CD4-positive, alpha-beta memory T cell (primary cell): ENCODE data around the gene HOXC9. TPM values are rescaled to one million over a fixed set of nuclear protein-coding genes. Genes with fewer than 3 reads are reported as not detected.
A peak's percentile ranks its signal among the peaks of the same experiment; 100 is the strongest.

ENCODE experiments used
- CTCF ChIA-PET: fragments of 350-600 bp; sonication (Branson Sonifier 250); formaldehyde crosslinking; loops from one replicate; lab custom pipeline; 2021; ENCODE audit warnings: inconsistent platforms; ENCODE audit not compliant: partially characterized antibody; lab: Charles Lee
- POLR2A ChIA-PET: fragments of 350-600 bp; sonication (Branson Sonifier 250); formaldehyde crosslinking; loops from one replicate; lab custom pipeline; 2021; ENCODE audit not compliant: partially characterized antibody; lab: Charles Lee
- DNase-seq, 5 donors: peaks; one replicate each; pipeline versions ENCODE4 v3.0.0 to v3.0.0-alpha.2; 2020 to 2022; ENCODE audit warnings: mixed read lengths in 1 of 5
- H3K27ac ChIP-seq: one replicate; pipeline ENCODE4 v1.7.0; 2013; ENCODE audit warnings: low read depth, low read length
- H3K27me3 ChIP-seq: 2 replicates; pipeline ENCODE4 v1.7.0; 2013; ENCODE audit warnings: mild to moderate bottlenecking, low read length, moderate library complexity; ENCODE audit not compliant: insufficient read depth
- H3K36me3 ChIP-seq: 2 replicates; pipeline ENCODE4 v1.7.0; 2013; ENCODE audit warnings: mild to moderate bottlenecking, low read length, moderate library complexity; ENCODE audit not compliant: insufficient read depth
- H3K4me1 ChIP-seq: 2 replicates; pipeline ENCODE4 v1.7.0; 2013; ENCODE audit warnings: mild to moderate bottlenecking, low read length, moderate library complexity; ENCODE audit not compliant: insufficient read depth
- H3K4me3 ChIP-seq, 2 donors: one replicate each; pipeline ENCODE4 v1.7.0; 2013; ENCODE audit warnings: low read length in 2 of 2, mild to moderate bottlenecking in 1 of 2
- H3K9me3 ChIP-seq, 2 donors: one replicate each; pipeline ENCODE4 v1.7.0; 2013; ENCODE audit warnings: low read length in 2 of 2, control low read depth in 1 of 2; ENCODE audit not compliant: control insufficient read depth in 1 of 2
- H3K27ac Mint-ChIP-seq, 7 donors: one replicate each; pipeline ENCODE4 v1.8.0; 2020 to 2021; ENCODE audit warnings: mixed read lengths in 7 of 7, mild to moderate bottlenecking in 6 of 7, inconsistent platforms in 3 of 7, moderate library complexity in 3 of 7
- H3K27me3 Mint-ChIP-seq, 2 donors: one replicate each; pipeline ENCODE4 v1.8.0; 2020 to 2021; ENCODE audit warnings: mixed read lengths in 2 of 2
- H3K36me3 Mint-ChIP-seq, 2 donors: one replicate each; pipeline ENCODE4 v1.8.0; 2020 to 2021; ENCODE audit warnings: mixed read lengths in 2 of 2, inconsistent platforms in 1 of 2, mild to moderate bottlenecking in 1 of 2
- H3K4me1 Mint-ChIP-seq, 4 donors: one replicate each; pipeline ENCODE4 v1.8.0; 2020 to 2021; ENCODE audit warnings: mixed read lengths in 4 of 4, mild to moderate bottlenecking in 1 of 4
- H3K4me3 Mint-ChIP-seq, 8 donors: one replicate each; pipeline ENCODE4 v1.8.0; 2020 to 2021; ENCODE audit warnings: mixed read lengths in 8 of 8, mild to moderate bottlenecking in 7 of 8, moderate library complexity in 6 of 8, inconsistent platforms in 3 of 8
- H3K9me3 Mint-ChIP-seq, 8 donors: one replicate each; pipeline ENCODE4 v1.8.0; 2020 to 2021; ENCODE audit warnings: mixed read lengths in 8 of 8, mild to moderate bottlenecking in 5 of 8, inconsistent platforms in 3 of 8, moderate library complexity in 1 of 8
- intact Hi-C: fragments of 100-400 bp; cut with micrococcal nuclease; formaldehyde crosslinking; loops from one replicate; pipeline ENCODE4 v1.15.1; 2023
- polyA plus RNA-seq, 2 donors: library from polyadenylated mRNA; unstranded; fragments of 300-500 nt; fragmentation: Illumina TruSeq; gene quantifications; one replicate each; pipeline ENCODE4 v1.2.3, GENCODE V29; 2021
- total RNA-seq, 2 experiments: library from RNA; stranded (reverse); gene quantifications; one replicate each; pipeline ENCODE4 v1.2.3, GENCODE V29; 2021

The HOXC9 gene
- total and polyA plus RNA-seq, 4 experiments from 2014 or later, result not detected

DNA sequence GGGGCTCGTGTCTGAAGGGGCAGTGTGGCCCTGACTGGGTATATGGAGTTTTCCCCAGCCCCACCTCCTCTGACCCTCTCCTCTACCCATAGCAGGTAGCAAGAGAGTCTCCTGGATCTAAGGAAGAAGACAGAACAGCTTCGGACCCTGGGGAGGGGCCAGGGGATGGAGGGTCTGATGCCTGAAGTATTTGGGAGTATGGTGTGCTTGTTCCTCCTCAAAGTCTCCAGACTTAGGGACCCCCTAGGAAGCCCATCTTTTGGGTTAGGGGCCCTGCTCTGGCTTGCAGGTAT, 8.2 kb downstream of the HOXC9 start:
- peaks cover 19% of the 10 kb centered on the region for H3K4me1 ChIP-seq
- intact Hi-C loops, result loop anchor here (5.0 kb wide), 1 partner anchor 369 kb away; no protein-coding TSS in a partner anchor
- no peak overlapping the region for H3K4me3 ChIP-seq
- DNase-seq, result no peak
- no peaks in the 10 kb centered on the region for H3K36me3 ChIP-seq
- peaks cover 16 to 52% (median 30%) of the 10 kb centered on the region in 4 donors for H3K4me1 Mint-ChIP-seq
- peaks cover 67 to 84% of the 10 kb centered on the region in 2 donors for H3K27me3 Mint-ChIP-seq
- peak overlapping the region in 3 of 8 donors; percentile 30 to 68 (median 51) for H3K4me3 Mint-ChIP-seq
- ChIA-PET CTCF (interaction anchor here (1.0 to 6.9 kb wide), 8 partner anchors 8 to 207 kb away, joined by 3 to 109 read pairs (median 19); partner anchors contain the start of genes HOXC5 and SMUG1), POLR2A (interaction anchor here (1.0 to 4.2 kb wide), 4 partner anchors 9 to 193 kb away, joined by 5 to 19 read pairs (median 6); partner anchors contain the start of gene SMUG1)
- H3K27me3 ChIP-seq, result peaks cover 75% of the 10 kb centered on the region
- no peak overlapping the region for H3K27ac ChIP-seq
- H3K27ac Mint-ChIP-seq, result no peak overlapping the region
- H3K9me3 Mint-ChIP-seq, result peaks cover 0 to 2% (median 0%) of the 10 kb centered on the region in 8 donors
- H3K9me3 ChIP-seq, result no peaks in the 10 kb centered on the region
- H3K36me3 Mint-ChIP-seq, result no peaks in the 10 kb centered on the region

GRCh38 chr12:54009171-54010052, 9.5 kb downstream of the HOXC9 start:
- H3K27me3 Mint-ChIP-seq, result peaks cover 62 to 81% of the 10 kb centered on the region in 2 donors
- Histone ChIP-seq H3K9me3 (no peaks in the 10 kb centered on the region), H3K36me3 (no peaks in the 10 kb centered on the region), H3K4me3 (no peak overlapping the region), H3K27me3 (peaks cover 77% of the 10 kb centered on the region), H3K4me1 (peaks cover 23% of the 10 kb centered on the region), H3K27ac (no peak overlapping the region)
- DNase-seq, result peak in 1 of 5 donors; percentile 40
- ChIA-PET CTCF (interaction anchor here (1.2 to 6.9 kb wide), 7 partner anchors 13 to 206 kb away, joined by 3 to 109 read pairs (median 32); partner anchors contain the start of genes HOXC5 and SMUG1), POLR2A (interaction anchor here (0.7 to 4.2 kb wide), 6 partner anchors 8 to 207 kb away, joined by 3 to 19 read pairs (median 6); partner anchors contain the start of genes HOXC9 and SMUG1)
- no peaks in the 10 kb centered on the region for H3K36me3 Mint-ChIP-seq
- peak overlapping the region; percentile 1 to 89 (median 68) for H3K4me3 Mint-ChIP-seq
- H3K27ac Mint-ChIP-seq, result peak overlapping the region in 2 of 7 donors; percentile 61 to 78
- peaks cover 16 to 56% (median 30%) of the 10 kb centered on the region in 4 donors for H3K4me1 Mint-ChIP-seq
- peaks cover 0 to 2% (median 0%) of the 10 kb centered on the region in 8 donors for H3K9me3 Mint-ChIP-seq
- intact Hi-C loops, result loop anchor here (5.0 kb wide), 1 partner anchor 368 kb away; no protein-coding TSS in a partner anchor

DNA sequence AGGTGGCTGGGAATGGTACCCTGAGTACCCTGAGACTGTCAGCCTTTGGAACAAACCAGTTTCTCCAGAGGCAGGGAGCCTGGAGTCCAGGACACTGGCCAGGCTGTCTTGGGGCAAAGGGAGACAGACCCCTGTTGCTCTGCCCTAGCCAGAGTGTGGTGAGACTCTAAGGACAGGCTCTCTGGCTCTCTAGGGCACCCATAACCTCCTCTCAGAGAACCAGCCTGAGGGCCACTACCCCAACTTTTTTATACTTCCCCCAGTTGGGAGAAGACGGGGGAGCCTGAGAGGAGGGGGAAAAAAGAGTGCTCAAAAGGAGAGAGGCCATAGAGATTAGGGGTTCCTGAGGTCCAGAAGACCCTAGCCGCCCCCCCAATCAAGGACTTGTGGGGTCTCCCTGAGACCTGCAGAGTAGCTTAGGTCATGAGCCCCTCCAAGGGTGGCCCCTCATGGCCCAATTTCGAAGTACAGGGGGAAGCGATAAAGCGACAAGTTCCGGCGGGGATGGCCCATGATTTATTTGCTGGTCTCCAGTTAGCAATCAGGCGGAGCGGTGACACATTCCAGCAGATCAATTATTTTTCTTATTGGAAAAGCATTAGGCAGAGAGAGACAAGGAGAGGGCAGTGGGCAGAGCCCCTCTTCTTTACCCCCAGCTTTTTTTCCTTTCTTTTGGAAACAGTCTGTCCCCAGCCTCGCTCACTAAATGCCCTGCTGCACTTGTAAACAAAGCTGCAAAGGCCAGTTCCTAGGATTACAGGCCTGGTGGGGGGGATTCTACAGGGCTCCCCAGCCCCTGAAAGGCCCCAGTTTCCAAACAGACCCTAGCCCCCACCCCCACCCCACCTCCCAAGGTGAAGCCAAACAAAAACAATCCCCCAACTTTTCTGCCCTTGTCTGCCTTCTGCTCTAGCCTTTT, 10.4 kb downstream of the HOXC9 start:
- peaks cover 30% of the 10 kb centered on the region for H3K4me1 ChIP-seq
- peaks cover 16 to 63% (median 36%) of the 10 kb centered on the region in 4 donors for H3K4me1 Mint-ChIP-seq
- H3K9me3 ChIP-seq, result no peaks in the 10 kb centered on the region
- peaks cover 0 to 3% (median 0%) of the 10 kb centered on the region in 8 donors for H3K9me3 Mint-ChIP-seq
- peaks cover 77% of the 10 kb centered on the region for H3K27me3 ChIP-seq
- no peak overlapping the region for H3K27ac ChIP-seq
- H3K27me3 Mint-ChIP-seq, result peaks cover 65 to 83% of the 10 kb centered on the region in 2 donors
- ChIA-PET CTCF (interaction anchor here (1.3 to 6.9 kb wide), 2 partner anchors 190 to 197 kb away, joined by 3 to 93 read pairs; no protein-coding TSS in a partner anchor), POLR2A (interaction anchor here (1.7 kb wide), 1 partner anchor 10 kb away, joined by 6 read pairs; the partner anchor contains the start of gene HOXC9)
- peak overlapping the region in 2 of 7 donors; percentile 78 for H3K27ac Mint-ChIP-seq
- no peaks in the 10 kb centered on the region for H3K36me3 ChIP-seq
- H3K4me3 Mint-ChIP-seq, result peak overlapping the region in 5 of 8 donors; percentile 18 to 89 (median 22)
- H3K4me3 ChIP-seq, result no peak overlapping the region
- intact Hi-C loops, result no loop called here
- DNase-seq, result no peak
- H3K36me3 Mint-ChIP-seq, result no peaks in the 10 kb centered on the region

DNA sequence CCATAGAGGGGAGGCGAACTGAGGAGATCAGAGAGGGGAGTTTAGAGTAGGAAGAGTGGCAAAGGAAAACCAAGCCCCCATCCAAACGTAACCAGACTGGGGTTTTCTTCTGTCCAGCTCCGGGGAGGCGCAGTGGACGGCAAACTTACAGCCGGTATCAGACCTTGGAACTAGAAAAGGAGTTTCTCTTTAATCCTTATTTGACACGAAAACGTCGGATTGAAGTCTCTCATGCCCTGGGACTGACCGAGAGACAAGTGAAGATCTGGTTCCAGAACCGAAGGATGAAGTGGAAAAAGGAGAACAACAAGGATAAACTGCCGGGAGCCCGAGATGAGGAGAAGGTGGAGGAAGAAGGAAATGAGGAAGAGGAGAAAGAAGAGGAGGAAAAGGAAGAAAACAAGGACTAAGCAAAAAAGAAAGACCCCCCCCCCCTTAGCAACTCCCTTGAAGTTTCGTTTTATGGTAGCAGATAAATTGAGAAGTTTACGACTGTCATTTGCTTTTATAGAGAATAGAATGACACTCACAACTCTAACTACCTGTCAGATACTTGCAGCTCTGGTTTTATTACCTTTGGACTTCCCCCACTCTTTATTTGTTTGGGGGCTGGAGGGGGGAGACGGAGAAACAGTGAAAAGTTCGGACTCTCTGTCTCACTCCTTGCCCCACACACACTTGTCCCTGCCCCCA, 11.2 kb downstream of the HOXC9 start:
- peaks cover 0 to 3% (median 0%) of the 10 kb centered on the region in 8 donors for H3K9me3 Mint-ChIP-seq
- peak overlapping the region in 2 of 7 donors; percentile 39 to 62 for H3K27ac Mint-ChIP-seq

DNA sequence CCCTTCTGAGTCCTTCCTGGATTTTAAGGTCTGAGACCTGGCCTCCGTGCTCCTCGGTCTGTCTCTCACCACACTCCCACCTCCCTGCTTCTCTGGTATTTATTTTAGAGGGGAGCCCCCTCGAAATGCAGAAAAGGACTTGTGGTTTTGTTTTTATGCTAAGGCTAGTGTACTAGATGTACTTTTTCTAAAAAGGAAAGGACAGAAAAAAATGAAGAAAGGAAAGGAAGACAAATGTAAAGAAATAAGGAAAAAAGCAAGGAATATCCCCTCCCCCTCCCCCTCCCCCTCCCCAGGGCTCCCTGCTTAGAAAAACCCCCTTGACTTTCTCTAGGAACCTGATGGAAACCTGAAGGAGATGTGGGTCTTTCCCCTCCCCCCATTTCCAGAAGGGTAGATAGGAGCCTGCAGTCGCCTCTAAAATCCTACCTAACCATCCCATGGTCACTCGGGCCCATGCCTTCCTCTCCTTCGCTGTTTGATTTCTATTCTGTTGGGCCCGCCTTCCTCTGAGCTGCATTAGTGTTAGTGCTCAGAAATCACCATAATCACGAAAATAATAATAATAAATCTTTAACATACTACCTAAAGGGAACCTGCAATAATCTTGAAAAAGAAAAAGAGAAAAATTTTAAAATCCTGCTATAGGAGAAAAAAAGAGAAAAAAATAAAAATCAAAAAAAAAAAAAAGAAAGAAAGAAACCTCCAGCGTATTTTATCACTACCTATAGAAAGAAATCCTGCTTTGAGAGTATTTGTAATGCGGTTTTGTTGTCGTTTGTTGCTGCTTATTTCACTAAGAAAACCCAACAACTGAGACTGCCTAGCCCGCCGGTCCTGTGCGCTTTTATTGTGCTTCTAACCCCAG, 11.9 kb downstream of the HOXC9 start:
- no peak overlapping the region for H3K4me3 ChIP-seq
- H3K4me1 Mint-ChIP-seq, result peaks cover 9 to 52% (median 27%) of the 10 kb centered on the region in 4 donors
- peaks cover 20% of the 10 kb centered on the region for H3K4me1 ChIP-seq
- H3K9me3 ChIP-seq, result no peaks in the 10 kb centered on the region
- H3K36me3 ChIP-seq, result no peaks in the 10 kb centered on the region
- no peaks in the 10 kb centered on the region for H3K36me3 Mint-ChIP-seq
- H3K9me3 Mint-ChIP-seq, result peaks cover 0 to 3% (median 0%) of the 10 kb centered on the region in 8 donors
- CTCF ChIA-PET, result interaction anchor here (0.7 to 1.6 kb wide), 3 partner anchors 180 to 301 kb away, joined by 3 to 6 read pairs (median 4); no protein-coding TSS in a partner anchor
- POLR2A ChIA-PET, result no interaction called here
- intact Hi-C loops, result no loop called here
- peak overlapping the region in 2 of 8 donors; percentile 23 to 43 for H3K4me3 Mint-ChIP-seq
- H3K27me3 ChIP-seq, result peaks cover 76% of the 10 kb centered on the region
- H3K27ac Mint-ChIP-seq, result peak overlapping the region in 1 of 7 donors; percentile 39
- H3K27me3 Mint-ChIP-seq, result peaks cover 59 to 74% of the 10 kb centered on the region in 2 donors
- H3K27ac ChIP-seq, result no peak overlapping the region
- no peak for DNase-seq

More for the DNA sequence above, 11.2 kb downstream of the HOXC9 start:
- H3K36me3 Mint-ChIP-seq, result no peaks in the 10 kb centered on the region
- Histone ChIP-seq H3K36me3 (no peaks in the 10 kb centered on the region), H3K4me3 (no peak overlapping the region), H3K9me3 (no peaks in the 10 kb centered on the region), H3K4me1 (peaks cover 28% of the 10 kb centered on the region), H3K27me3 (peaks cover 81% of the 10 kb centered on the region), H3K27ac (no peak overlapping the region)
- ChIA-PET POLR2A (interaction anchor here (0.6 kb wide), 1 partner anchor 192 kb away, joined by 3 read pairs; no protein-coding TSS in a partner anchor), CTCF (interaction anchor here (0.7 to 1.3 kb wide), 2 partner anchors 196 to 301 kb away, joined by 3 read pairs; no protein-coding TSS in a partner anchor)
- peak overlapping the region in 2 of 8 donors; percentile 23 to 68 for H3K4me3 Mint-ChIP-seq
- intact Hi-C loops, result no loop called here
- peaks cover 62 to 78% of the 10 kb centered on the region in 2 donors for H3K27me3 Mint-ChIP-seq
- no peak for DNase-seq
- peaks cover 12 to 57% (median 32%) of the 10 kb centered on the region in 4 donors for H3K4me1 Mint-ChIP-seq
